ENCODE measurements around the gene SLAIN1.

SLAIN1 gene

GRCh38 chr13:77729502-77730221 is 32.2 kb downstream of the SLAIN1 start:
- H3K4me1 Mint-ChIP-seq, result peaks cover 19% of the 10 kb centered on the region
- H3K9me3 Mint-ChIP-seq, result no peaks in the 10 kb centered on the region
- no peak for TF ChIP-seq CTCF (IDR thresholded peaks at IDR 0.05; ENCODE audit: unreplicated experiment in 3 of 3)
- H3K36me3 Mint-ChIP-seq (ENCODE audit: low read depth), result peaks cover 6% of the 10 kb centered on the region
- no peak overlapping the region for H3K4me3 Mint-ChIP-seq
- no peak overlapping the region for H3K27ac Mint-ChIP-seq
- no peaks in the 10 kb centered on the region for H3K27me3 Mint-ChIP-seq (ENCODE audit: low read depth)

- Mint-ChIP-seq H3K27me3 (ENCODE audit: low read depth) (no peaks in the 10 kb centered on the region), H3K36me3 (ENCODE audit: low read depth) (no peaks in the 10 kb centered on the region), H3K4me1 (peaks cover 19% of the 10 kb centered on the region), H3K27ac (no peak overlapping the region), H3K9me3 (no peaks in the 10 kb centered on the region), H3K4me3 (no peak overlapping the region)
- TF ChIP-seq CTCF (IDR thresholded peaks at IDR 0.05; ENCODE audit: unreplicated experiment in 3 of 3), result no peak
Measured at GRCh38 chr13:77730572-77730971, 33.1 kb downstream of the SLAIN1 start.

- Mint-ChIP-seq H3K9me3 (no peaks in the 10 kb centered on the region), H3K27ac (no peak overlapping the region), H3K4me3 (no peak overlapping the region), H3K27me3 (ENCODE audit: low read depth) (no peaks in the 10 kb centered on the region), H3K4me1 (peaks cover 19% of the 10 kb centered on the region), H3K36me3 (ENCODE audit: low read depth) (no peaks in the 10 kb centered on the region)
- TF ChIP-seq CTCF (IDR thresholded peaks at IDR 0.05; ENCODE audit: unreplicated experiment in 3 of 3), result no peak
Measured at GRCh38 chr13:77732287-77732686, 34.8 kb downstream of the SLAIN1 start.

GRCh38 chr13:77733674-77734073 is 36.2 kb downstream of the SLAIN1 start:
- H3K27me3 Mint-ChIP-seq (ENCODE audit: low read depth), result no peaks in the 10 kb centered on the region
- no peak overlapping the region for H3K27ac Mint-ChIP-seq
- peaks cover 12% of the 10 kb centered on the region for H3K4me1 Mint-ChIP-seq
- no peak for TF ChIP-seq CTCF (IDR thresholded peaks at IDR 0.05; ENCODE audit: unreplicated experiment in 3 of 3)
- H3K4me3 Mint-ChIP-seq, result no peak overlapping the region
- H3K36me3 Mint-ChIP-seq (ENCODE audit: low read depth), result no peaks in the 10 kb centered on the region
- no peaks in the 10 kb centered on the region for H3K9me3 Mint-ChIP-seq

GRCh38 chr13:77737583-77738200 is 40.2 kb downstream of the SLAIN1 start:
- H3K4me3 Mint-ChIP-seq, result no peak overlapping the region
- H3K9me3 Mint-ChIP-seq, result no peaks in the 10 kb centered on the region
- TF ChIP-seq CTCF (IDR thresholded peaks at IDR 0.05; ENCODE audit: unreplicated experiment in 3 of 3), result no peak
- H3K27ac Mint-ChIP-seq, result no peak overlapping the region
- no peaks in the 10 kb centered on the region for H3K27me3 Mint-ChIP-seq (ENCODE audit: low read depth)
- H3K4me1 Mint-ChIP-seq, result no peaks in the 10 kb centered on the region
- no peaks in the 10 kb centered on the region for H3K36me3 Mint-ChIP-seq (ENCODE audit: low read depth)

Measured in nephron (organoid).